Naive thymus-derived CD4-positive, alpha-beta T cell (primary cell): ENCODE data around the gene STAMBPL1. TPM values are rescaled to one million over a fixed set of nuclear protein-coding genes. Genes with fewer than 3 reads are reported as not detected.
A peak's percentile ranks its signal among the peaks of the same experiment; 100 is the strongest.
"Not testable (repeated sequence)": the region's sequence is repeated elsewhere in the genome, so short reads cannot be mapped to it uniquely, and the experiment has no call there.

Experiments
- ATAC-seq: fragments of 150-1000 bp; cut with Tn5 transposase; 2 replicates; pipeline ENCODE4 v1.10.0; 2021; ENCODE audit warnings: mild to moderate bottlenecking, moderate library complexity
- CTCF ChIA-PET: fragments of 350-600 bp; sonication (Branson Sonifier 250); formaldehyde crosslinking; loops from one replicate; lab custom pipeline; 2021; ENCODE audit warnings: antibody characterized with exemption; lab: Charles Lee
- POLR2A ChIA-PET: fragments of 350-600 bp; sonication (Branson Sonifier 250); formaldehyde crosslinking; loops from one replicate; lab custom pipeline; 2021; ENCODE audit warnings: antibody characterized with exemption, inconsistent platforms; lab: Charles Lee
- DNase-seq, 9 donors: peaks; one replicate each; pipeline versions ENCODE4 v3.0.0 to v3.0.0-alpha.2; 2020 to 2022; ENCODE audit warnings: mixed read lengths in 1 of 9
- H3K27ac ChIP-seq: one replicate; pipeline ENCODE4 v1.7.0; 2013; ENCODE audit warnings: mild to moderate bottlenecking, low read depth, low read length, moderate library complexity
- H3K27me3 ChIP-seq, 2 donors: one replicate each; pipeline ENCODE4 v1.7.0; 2013; ENCODE audit warnings: low read length in 2 of 2, mild to moderate bottlenecking in 2 of 2, moderate library complexity in 2 of 2; ENCODE audit not compliant: control insufficient read depth in 2 of 2, insufficient read depth in 2 of 2
- H3K36me3 ChIP-seq, 3 experiments: 1 replicate in 2 of 3; 2 replicates in 1 of 3; pipeline ENCODE4 v1.7.0; 2013; ENCODE audit warnings: low read length in 3 of 3, mild to moderate bottlenecking in 3 of 3, moderate library complexity in 1 of 3; ENCODE audit not compliant: insufficient read depth in 3 of 3, control insufficient read depth in 2 of 3
- H3K4me1 ChIP-seq, 2 donors: one replicate each; pipeline ENCODE4 v1.7.0; 2013; ENCODE audit warnings: low read length in 2 of 2, mild to moderate bottlenecking in 2 of 2, moderate library complexity in 1 of 2; ENCODE audit not compliant: control insufficient read depth in 2 of 2, insufficient read depth in 2 of 2
- H3K4me3 ChIP-seq: 2 replicates; pipeline ENCODE4 v1.7.0; 2013; ENCODE audit warnings: mild to moderate bottlenecking, low read length
- H3K9me3 ChIP-seq, 3 experiments: 1 replicate in 2 of 3; 2 replicates in 1 of 3; pipeline ENCODE4 v1.7.0; 2013; ENCODE audit warnings: low read length in 3 of 3; ENCODE audit not compliant: control insufficient read depth in 2 of 3
- H3K27ac Mint-ChIP-seq, 9 donors: one replicate each; pipeline ENCODE4 v1.8.0; 2020 to 2022; ENCODE audit warnings: mixed read lengths in 9 of 9, mild to moderate bottlenecking in 8 of 9, moderate library complexity in 5 of 9, inconsistent platforms in 2 of 9
- H3K27me3 Mint-ChIP-seq, 5 donors: one replicate each; pipeline ENCODE4 v1.8.0; 2021 to 2022; ENCODE audit warnings: mixed read lengths in 5 of 5, mild to moderate bottlenecking in 1 of 5
- H3K36me3 Mint-ChIP-seq, 5 donors: one replicate each; pipeline ENCODE4 v1.8.0; 2020 to 2022; ENCODE audit warnings: mixed read lengths in 5 of 5, mild to moderate bottlenecking in 3 of 5, inconsistent platforms in 1 of 5
- H3K4me1 Mint-ChIP-seq, 7 donors: one replicate each; pipeline ENCODE4 v1.8.0; 2020 to 2022; ENCODE audit warnings: mixed read lengths in 7 of 7, mild to moderate bottlenecking in 3 of 7, inconsistent platforms in 1 of 7
- H3K4me3 Mint-ChIP-seq, 10 donors: one replicate each; pipeline ENCODE4 v1.8.0; 2020 to 2022; ENCODE audit warnings: mild to moderate bottlenecking in 10 of 10, mixed read lengths in 10 of 10, moderate library complexity in 6 of 10, inconsistent platforms in 2 of 10
- H3K9me3 Mint-ChIP-seq, 11 donors: one replicate each; pipeline ENCODE4 v1.8.0; 2020 to 2022; ENCODE audit warnings: mixed read lengths in 11 of 11, mild to moderate bottlenecking in 4 of 11, inconsistent platforms in 1 of 11, moderate library complexity in 1 of 11
- intact Hi-C, 2 donors: fragments of 100-400 bp; cut with micrococcal nuclease; formaldehyde crosslinking; loops; one replicate each; pipeline ENCODE4 v1.15.1; 2023
- polyA plus RNA-seq, 2 donors: library from polyadenylated mRNA; unstranded; fragments of 300-500 nt; fragmentation: Illumina TruSeq; gene quantifications; one replicate each; pipeline ENCODE4 v1.2.3, GENCODE V29; 2021
- total RNA-seq, 6 experiments: library from RNA in 5 of 6; stranded (reverse) in 5 of 6; gene quantifications; 1 replicate in 5 of 6; 2 replicates in 1 of 6; pipeline ENCODE4 v1.2.3 and lab custom pipeline; 2021 to 2026

The STAMBPL1 gene
- total and polyA plus RNA-seq, 7 experiments from 2014 or later = 12.5 to 57.7 (median 35.7) TPM

- no peak for DNase-seq
- intact Hi-C loops = loop anchor here (1.0 to 5.0 kb wide), 11 partner anchors 7 to 1065 kb away; partner anchors contain the start of genes IFIT5 (in 2 of the 2), ATAD1 (in 1 of the 2), FAS (in 1 of the 2) and KLLN (in 1 of the 2)
- Mint-ChIP-seq H3K9me3 (peaks cover 0 to under 1% (median 0%) of the 10 kb centered on the region in 11 donors), H3K27ac (peak overlapping the region in 7 of 9 donors; percentile 45 to 97 (median 95)), H3K4me3 (peak overlapping the region; percentile 95 to 100 (median 98)), H3K36me3 (peaks cover 0 to 36% (median 4%) of the 10 kb centered on the region in 5 donors), H3K27me3 (no peaks in the 10 kb centered on the region), H3K4me1 (peaks cover 43 to 89% (median 79%) of the 10 kb centered on the region in 7 donors)
- POLR2A ChIA-PET = interaction anchor here (0.5 to 1.6 kb wide), 11 partner anchors 13 to 790 kb away, joined by 3 to 8 read pairs (median 3); no protein-coding TSS in a partner anchor
- Histone ChIP-seq H3K4me1 (peaks cover 44 to 54% of the 10 kb centered on the region in 2 donors), H3K4me3 (peak overlapping the region; percentile 85), H3K27ac (no peak overlapping the region), H3K27me3 (no peaks in the 10 kb centered on the region), H3K9me3 (no peaks in the 10 kb centered on the region), H3K36me3 (peaks cover 0 to 11% (median 0%) of the 10 kb centered on the region in 3 experiments)
- no peak for ATAC-seq
- CTCF ChIA-PET = interaction anchor here (0.6 to 3.5 kb wide), 5 partner anchors 15 to 1025 kb away, joined by 3 to 16 read pairs (median 3); no protein-coding TSS in a partner anchor
Observed at GRCh38 chr10:88881922-88882645, 2.0 kb downstream of the STAMBPL1 start.

- not testable (repeated sequence) for ATAC-seq, DNase-seq, H3K27me3 ChIP-seq, H3K27ac ChIP-seq, H3K9me3 ChIP-seq, H3K9me3 Mint-ChIP-seq, H3K27me3 Mint-ChIP-seq
- Histone ChIP-seq H3K4me3 (peak overlapping the region; percentile 85), H3K4me1 (peaks cover 40 to 61% of the 10 kb centered on the region in 2 donors), H3K36me3 (peaks cover 0 to 11% (median 0%) of the 10 kb centered on the region in 3 experiments)
- H3K4me3 Mint-ChIP-seq = peak overlapping the region; percentile 45 to 100 (median 97)
- peak overlapping the region in 5 of 9 donors; percentile 43 to 97 (median 63) for H3K27ac Mint-ChIP-seq
- peaks cover 43 to 94% (median 81%) of the 10 kb centered on the region in 7 donors for H3K4me1 Mint-ChIP-seq
- POLR2A ChIA-PET = interaction anchor here (0.6 kb wide), 1 partner anchor 368 kb away, joined by 3 read pairs; no protein-coding TSS in a partner anchor
- H3K36me3 Mint-ChIP-seq = peaks cover 0 to 35% (median 4%) of the 10 kb centered on the region in 5 donors
- intact Hi-C loops = loop anchor here (5.0 kb wide), 4 partner anchors 196 to 1066 kb away; partner anchors contain the start of genes ATAD1 (in 1 of the 2) and RNLS (in 1 of the 2)
- CTCF ChIA-PET = interaction anchor here (0.7 to 3.5 kb wide), 4 partner anchors 15 to 56 kb away, joined by 3 to 16 read pairs (median 3); no protein-coding TSS in a partner anchor
Observed at GRCh38 chr10:88882646-88883447, 2.8 kb downstream of the STAMBPL1 start.

DNA sequence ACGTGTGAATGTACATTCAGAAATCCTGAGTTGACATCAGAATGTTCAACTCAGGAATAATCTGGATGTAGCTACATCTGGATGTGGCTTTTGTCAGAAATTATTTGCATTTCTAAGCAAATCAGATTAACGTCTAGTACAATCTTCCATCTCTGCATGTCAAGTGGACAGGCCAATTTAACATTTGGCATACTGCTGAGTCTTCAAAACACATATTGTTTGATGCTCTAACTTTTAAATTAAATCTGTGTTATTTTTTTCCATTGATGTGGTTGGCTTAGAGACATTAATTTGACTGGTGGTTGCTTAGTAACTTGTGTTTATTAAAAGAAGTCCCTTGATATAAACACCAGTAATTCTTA, 3.4 kb downstream of the STAMBPL1 start:
- Histone ChIP-seq H3K27ac (no peak overlapping the region), H3K27me3 (no peaks in the 10 kb centered on the region), H3K4me1 (peaks cover 43 to 63% of the 10 kb centered on the region in 2 donors), H3K36me3 (peaks cover 0 to 11% (median 0%) of the 10 kb centered on the region in 3 experiments), H3K9me3 (no peaks in the 10 kb centered on the region), H3K4me3 (no peak overlapping the region)
- Mint-ChIP-seq H3K4me3 (peak overlapping the region in 7 of 10 donors; percentile 55 to 100 (median 96)), H3K27me3 (no peaks in the 10 kb centered on the region), H3K9me3 (no peaks in the 10 kb centered on the region), H3K27ac (peak overlapping the region in 4 of 9 donors; percentile 38 to 75 (median 46)), H3K4me1 (peaks cover 42 to 94% (median 81%) of the 10 kb centered on the region in 7 donors), H3K36me3 (peaks cover 0 to 35% (median 4%) of the 10 kb centered on the region in 5 donors)
- ATAC-seq (no peak), DNase-seq (no peak)
- intact Hi-C loops = loop anchor here (5.0 kb wide), 4 partner anchors 196 to 1066 kb away; partner anchors contain the start of genes ATAD1 (in 1 of the 2) and RNLS (in 1 of the 2)
- ChIA-PET POLR2A (interaction anchor here (0.6 kb wide), 1 partner anchor 368 kb away, joined by 3 read pairs; no protein-coding TSS in a partner anchor), CTCF (interaction anchor here (1.0 kb wide), 1 partner anchor 48 kb away, joined by 3 read pairs; no protein-coding TSS in a partner anchor)

DNA sequence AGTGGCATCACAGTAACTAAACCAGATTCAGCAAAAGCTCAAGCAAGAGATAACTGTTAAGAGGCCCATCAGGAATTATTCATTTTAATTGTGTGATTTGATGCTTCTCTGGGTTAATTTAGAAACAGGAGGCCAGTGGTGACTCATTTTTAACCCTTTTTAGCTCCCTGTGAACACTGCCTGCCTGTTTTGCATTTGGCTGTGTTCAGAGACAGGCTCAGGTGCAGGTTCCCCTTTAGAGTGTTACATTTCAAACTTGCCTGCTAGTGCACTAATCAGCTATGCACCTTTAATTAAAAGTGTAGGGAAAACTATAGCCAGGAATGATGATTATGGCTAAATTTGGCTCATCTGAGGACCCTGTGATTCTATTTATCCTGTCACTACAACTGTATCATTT, 6.5 kb downstream of the STAMBPL1 start:
- Mint-ChIP-seq H3K27me3 (no peaks in the 10 kb centered on the region), H3K4me3 (peak overlapping the region in 1 of 10 donors; percentile 14), H3K4me1 (peaks cover 47 to 97% (median 93%) of the 10 kb centered on the region in 7 donors), H3K36me3 (peaks cover 0 to 31% (median 4%) of the 10 kb centered on the region in 5 donors), H3K27ac (no peak overlapping the region), H3K9me3 (no peaks in the 10 kb centered on the region)
- ATAC-seq (no peak), DNase-seq (no peak)
- Histone ChIP-seq H3K36me3 (no peaks in the 10 kb centered on the region), H3K4me1 (peaks cover 35 to 65% of the 10 kb centered on the region in 2 donors), H3K9me3 (no peaks in the 10 kb centered on the region), H3K27ac (no peak overlapping the region), H3K4me3 (no peak overlapping the region), H3K27me3 (no peaks in the 10 kb centered on the region)
- CTCF ChIA-PET = interaction anchor here (0.9 to 1.1 kb wide), 2 partner anchors 14 to 48 kb away, joined by 3 read pairs; no protein-coding TSS in a partner anchor
- POLR2A ChIA-PET = interaction anchor here (0.6 to 1.2 kb wide), 3 partner anchors 9 to 532 kb away, joined by 3 to 4 read pairs (median 4); no protein-coding TSS in a partner anchor
- intact Hi-C loops = no loop called here

DNA sequence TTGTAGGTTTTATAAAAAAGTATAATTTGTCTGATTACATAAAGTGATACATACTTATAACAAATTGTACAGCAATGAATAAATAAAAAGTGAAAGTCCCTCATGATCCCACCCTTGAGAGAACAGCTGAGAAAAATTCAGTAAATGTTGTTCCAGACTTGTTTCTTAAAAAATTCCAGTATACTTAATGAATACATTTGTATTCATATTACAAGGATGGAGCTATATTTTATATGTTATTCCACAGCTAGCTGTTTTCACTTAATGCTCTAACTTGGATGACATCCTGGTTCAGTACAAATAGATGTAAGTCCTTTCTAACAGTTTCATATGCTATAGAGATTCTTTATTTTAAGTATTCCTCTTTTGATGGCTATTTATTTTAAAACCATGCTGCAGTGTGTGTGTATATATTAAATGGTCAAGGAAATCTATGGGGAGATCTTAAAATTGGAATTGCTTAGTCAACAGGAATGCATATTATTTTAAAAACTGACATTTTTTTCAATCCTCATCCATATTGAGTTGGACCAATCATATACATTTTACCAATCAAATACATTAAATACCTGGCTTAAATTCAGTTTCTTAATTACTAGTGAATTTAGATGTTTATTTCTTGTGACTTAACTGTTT, 8.9 kb downstream of the STAMBPL1 start:
- H3K4me1 ChIP-seq = peaks cover 18 to 45% of the 10 kb centered on the region in 2 donors
- Mint-ChIP-seq H3K4me3 (no peak overlapping the region), H3K36me3 (peaks cover 0 to 17% (median 0%) of the 10 kb centered on the region in 5 donors), H3K4me1 (peaks cover 33 to 90% (median 81%) of the 10 kb centered on the region in 7 donors), H3K27ac (no peak overlapping the region), H3K27me3 (no peaks in the 10 kb centered on the region), H3K9me3 (no peaks in the 10 kb centered on the region)
- intact Hi-C loops = loop anchor here in 1 of 2 donors (1.0 kb wide), 2 partner anchors 8 to 11 kb away; no protein-coding TSS in a partner anchor
- ChIA-PET CTCF (interaction anchor here (1.2 kb wide), 1 partner anchor 53 kb away, joined by 3 read pairs; no protein-coding TSS in a partner anchor), POLR2A (interaction anchor here (1.4 kb wide), 1 partner anchor 13 kb away, joined by 3 read pairs; no protein-coding TSS in a partner anchor)
- H3K4me3 ChIP-seq = no peak overlapping the region
- ATAC-seq = no peak
- no peak for DNase-seq
- H3K36me3 ChIP-seq = peaks cover 0 to 3% (median under 1%) of the 10 kb centered on the region in 3 experiments
- H3K27me3 ChIP-seq = no peaks in the 10 kb centered on the region
- H3K27ac ChIP-seq = no peak overlapping the region
- H3K9me3 ChIP-seq = no peaks in the 10 kb centered on the region
